K562 (cell line): ENCODE results near the gene SLC4A4.

Experiments used
- CCNT2 ChIP-seq: IDR thresholded peaks from 2 replicates; pipeline ENCODE4 v1.6.1; 2011; ENCODE audit warnings: borderline replicate concordance, low read depth, mild to moderate bottlenecking, moderate library complexity, mixed read lengths, low read length; ENCODE audit not compliant: insufficient read length; ENCODE audit errors: extremely low read depth
- CTBP1 ChIP-seq: fragments of 450-650 bp; IDR thresholded peaks from 2 replicates; pipeline ENCODE4 v1.6.1; 2016; ENCODE audit warnings: borderline replicate concordance
- POLR2A ChIP-seq: fragments of 450-650 bp; conservative IDR thresholded peaks from 2 replicates; pipeline ENCODE4 v1.6.1; 2016
- RCOR1 ChIP-seq, 2 experiments: IDR thresholded peaks; 2 replicates each; pipeline ENCODE4 v1.6.1; 2012; ENCODE audit warnings: low read depth in 2 of 2, low read length in 2 of 2, borderline replicate concordance in 1 of 2, improper control_type of control experiment in 1 of 2
- SETDB1 ChIP-seq: IDR thresholded peaks from one replicate; pipeline ENCODE4 v1.6.1; 2012; ENCODE audit warnings: low read length, control low read depth, inconsistent platforms
- SRSF9 ChIP-seq: fragments of 200-400 bp; formaldehyde crosslinking; IDR thresholded peaks from 2 replicates; pipeline ENCODE4 v1.6.1; 2017; ENCODE audit warnings: low read depth, low read length, borderline replicate concordance
- ZNF354B ChIP-seq: fragments of 250-450 bp; sonication (Bioruptor Pico); IDR thresholded peaks from 2 replicates; pipeline ENCODE4 v1.4.0; 2020
- TF ChIP-seq, protein P1 (sequence below), 3 experiments: IDR thresholded peaks in 2 of 3; conservative IDR thresholded peaks in 1 of 3; 2 replicates each; pipeline ENCODE4 v1.5.1; 2011 to 2012; ENCODE audit warnings: low read length in 3 of 3, mild to moderate bottlenecking in 3 of 3, control low read depth in 2 of 3, improper control_type of control experiment in 1 of 3, inconsistent platforms in 1 of 3, low read depth in 1 of 3, mixed read lengths in 1 of 3, moderate library complexity in 1 of 3; ENCODE audit not compliant: insufficient read depth in 2 of 3

DNA sequence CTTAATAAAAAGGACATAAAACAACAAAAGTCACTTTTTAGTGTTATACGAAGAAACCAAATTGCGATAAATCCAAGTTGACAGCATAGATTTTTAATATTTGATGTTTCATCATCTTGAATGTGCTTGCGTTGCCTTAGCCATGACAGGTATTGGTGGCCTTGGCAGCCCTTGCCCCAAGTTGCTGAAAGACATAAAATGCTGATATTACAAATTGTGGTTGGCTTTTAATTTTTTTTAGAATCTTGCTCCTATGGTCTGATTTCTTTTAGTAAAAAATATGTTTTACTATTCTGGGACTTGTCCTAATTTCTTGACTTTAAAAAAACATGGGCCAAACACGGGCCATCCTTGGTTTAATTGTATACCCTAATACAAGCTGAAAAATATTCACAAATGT, 122.6 kb downstream of the SLC4A4 start:
- TF ChIP-seq, protein P1, sequence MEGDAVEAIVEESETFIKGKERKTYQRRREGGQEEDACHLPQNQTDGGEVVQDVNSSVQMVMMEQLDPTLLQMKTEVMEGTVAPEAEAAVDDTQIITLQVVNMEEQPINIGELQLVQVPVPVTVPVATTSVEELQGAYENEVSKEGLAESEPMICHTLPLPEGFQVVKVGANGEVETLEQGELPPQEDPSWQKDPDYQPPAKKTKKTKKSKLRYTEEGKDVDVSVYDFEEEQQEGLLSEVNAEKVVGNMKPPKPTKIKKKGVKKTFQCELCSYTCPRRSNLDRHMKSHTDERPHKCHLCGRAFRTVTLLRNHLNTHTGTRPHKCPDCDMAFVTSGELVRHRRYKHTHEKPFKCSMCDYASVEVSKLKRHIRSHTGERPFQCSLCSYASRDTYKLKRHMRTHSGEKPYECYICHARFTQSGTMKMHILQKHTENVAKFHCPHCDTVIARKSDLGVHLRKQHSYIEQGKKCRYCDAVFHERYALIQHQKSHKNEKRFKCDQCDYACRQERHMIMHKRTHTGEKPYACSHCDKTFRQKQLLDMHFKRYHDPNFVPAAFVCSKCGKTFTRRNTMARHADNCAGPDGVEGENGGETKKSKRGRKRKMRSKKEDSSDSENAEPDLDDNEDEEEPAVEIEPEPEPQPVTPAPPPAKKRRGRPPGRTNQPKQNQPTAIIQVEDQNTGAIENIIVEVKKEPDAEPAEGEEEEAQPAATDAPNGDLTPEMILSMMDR (IDR thresholded peaks at IDR 0.05 in 2 of 3, conservative IDR thresholded peaks at IDR 0.05 in 1 of 3; ENCODE audit: insufficient read depth in 2 of 3, low read depth in 1 of 3, low read length in 3 of 3), result no peak
- no peak for TF ChIP-seq ZNF354B
- no peak for TF ChIP-seq SRSF9
- no peak for TF ChIP-seq SETDB1
- TF ChIP-seq CCNT2, result no peak
- no peak for TF ChIP-seq POLR2A
- TF ChIP-seq RCOR1 (IDR thresholded peaks at IDR 0.05; ENCODE audit: borderline replicate concordance in 1 of 2, low read depth in 2 of 2, low read length in 2 of 2), result no peak
- TF ChIP-seq CTBP1, result no peak
